Measurements from ENCODE around the gene PRPS1L1.

The PRPS1L1 gene

DNA sequence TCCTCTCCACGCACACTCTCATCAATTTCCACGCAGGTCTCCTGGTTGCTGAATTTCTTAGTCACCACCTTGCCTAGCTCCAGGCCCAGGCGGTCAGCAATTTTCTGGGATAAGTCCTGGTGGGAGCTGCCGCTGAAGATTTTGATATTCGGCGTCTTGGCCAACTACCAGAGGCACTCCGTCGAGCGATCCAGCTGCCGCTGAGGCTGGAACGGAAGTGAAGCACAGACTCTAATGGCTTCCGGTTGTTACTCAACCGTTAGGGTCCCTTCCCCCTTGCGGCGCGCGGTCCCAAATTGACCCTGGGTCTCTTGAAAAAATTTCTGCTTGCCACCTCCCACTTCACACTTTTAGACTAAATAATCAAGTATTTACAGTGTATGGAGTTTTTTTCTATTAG is at the start of gene PRPS1L1:
TSS of gene PRPS1L1 (minus strand) at position 219 of the 400 bp plus-strand sequence.
- DNase-seq (ENCODE audit: insufficient read length, low spot score) (no peak), FAIRE-seq (no peak)

DNA sequence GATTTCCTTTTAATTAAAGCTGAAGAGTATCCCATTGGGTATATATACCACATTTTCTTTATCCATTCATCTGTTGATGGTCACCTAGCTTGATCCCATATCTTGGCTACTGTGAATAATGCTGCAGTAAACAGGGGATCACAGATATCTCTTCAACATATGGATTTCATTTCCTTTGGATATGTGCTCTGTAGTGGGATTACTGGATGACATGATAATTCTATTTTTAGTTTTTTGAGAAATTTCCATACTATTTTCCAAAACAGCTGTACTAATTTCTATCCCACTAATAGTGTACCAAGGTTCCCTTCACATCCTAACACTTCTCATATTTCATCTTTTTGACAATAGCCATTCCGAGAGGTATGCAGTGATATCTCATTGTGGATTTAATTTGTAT is 48.8 kb upstream of the PRPS1L1 start:
- FAIRE-seq: no peak
- DNase-seq (ENCODE audit: insufficient read length, low spot score): no peak

DNA sequence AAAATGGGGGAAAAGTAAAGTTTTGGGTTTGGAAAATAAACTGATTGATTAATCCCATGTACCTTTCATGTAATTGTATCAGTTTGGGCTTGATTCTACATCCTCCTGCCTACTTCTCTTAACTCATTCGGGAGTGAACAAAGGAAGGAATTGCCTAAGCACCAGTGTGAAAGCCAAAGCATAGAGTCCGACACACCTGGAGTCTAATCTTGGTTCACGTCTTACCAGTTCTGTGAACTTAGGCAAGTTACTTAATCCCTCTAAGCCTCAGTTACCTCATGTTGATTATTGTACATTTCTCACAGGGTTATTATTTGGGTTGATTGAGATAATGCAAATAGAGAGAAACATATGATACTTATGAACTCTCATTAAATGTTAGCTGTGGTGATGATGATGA is 41.1 kb upstream of the PRPS1L1 start:
- FAIRE-seq (no peak), DNase-seq (ENCODE audit: insufficient read length, low spot score) (no peak)

DNA sequence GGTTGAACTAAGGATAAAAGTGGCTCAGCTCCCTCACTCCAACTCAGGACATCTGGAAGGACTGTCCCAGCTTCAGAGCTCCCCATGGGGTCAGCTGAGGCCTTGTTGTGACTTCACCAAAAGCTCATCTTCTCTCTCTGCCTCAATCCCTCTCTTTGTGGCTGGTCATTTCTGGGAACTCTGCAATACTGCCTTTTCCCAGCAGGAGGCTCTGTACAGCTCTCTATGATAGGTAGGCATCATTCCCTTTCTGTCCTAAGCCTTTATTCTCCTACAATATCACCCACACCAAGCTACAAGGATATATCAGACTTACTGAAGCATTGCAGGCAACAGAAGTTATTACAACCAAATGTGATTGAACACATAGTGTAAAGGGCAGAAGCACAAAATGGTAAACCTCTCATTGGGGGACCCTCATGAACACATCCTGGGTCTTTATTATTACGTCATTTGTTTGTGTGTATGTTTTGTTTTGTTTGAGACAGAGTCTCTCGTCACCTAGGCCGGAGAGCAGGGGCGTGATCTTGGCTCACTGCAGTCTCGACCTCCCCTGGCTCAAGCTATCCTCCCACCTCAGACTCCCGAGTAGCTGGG is 36.7 kb upstream of the PRPS1L1 start:
- FAIRE-seq: peak; percentile 76

DNA sequence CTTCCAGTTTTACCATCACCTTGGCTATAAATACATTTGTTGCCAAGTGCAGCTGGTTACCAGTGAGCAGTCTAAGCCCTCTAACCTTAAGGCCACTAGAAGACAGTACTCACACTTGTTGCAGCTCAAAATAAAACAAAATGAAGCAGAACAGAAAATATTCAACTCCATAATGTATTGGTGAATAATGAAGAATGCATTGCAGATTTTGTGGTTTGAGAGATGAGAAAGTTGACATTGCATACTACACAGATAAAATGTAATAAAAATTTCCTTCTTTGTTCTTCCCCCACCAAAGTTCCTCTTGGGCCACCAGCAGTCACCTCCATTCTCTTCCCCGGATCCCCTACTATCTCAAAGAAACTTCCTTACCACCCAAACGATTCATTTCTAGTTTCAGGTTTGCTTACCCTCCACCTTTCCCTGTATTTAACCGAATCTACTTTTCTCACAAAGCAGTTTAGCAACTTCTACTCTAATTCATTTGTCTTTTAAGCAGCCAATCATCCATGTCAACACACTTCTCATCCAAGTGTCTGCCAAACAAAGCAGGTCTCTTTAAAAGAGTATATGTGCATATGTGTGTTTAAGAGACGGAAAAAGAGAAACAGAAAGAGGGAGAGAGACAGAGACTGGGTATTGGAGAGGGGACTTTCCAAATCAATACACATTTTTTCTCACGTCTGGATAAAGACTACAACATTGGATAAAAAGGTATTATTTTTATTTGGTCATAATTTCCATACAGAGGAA is 35.7 kb upstream of the PRPS1L1 start:
- DNase-seq (ENCODE audit: insufficient read length, low spot score) (no peak), FAIRE-seq (no peak)

More for the DNA sequence above, 36.7 kb upstream of the PRPS1L1 start:
- DNase-seq (ENCODE audit: insufficient read length, low spot score): no peak

DNA sequence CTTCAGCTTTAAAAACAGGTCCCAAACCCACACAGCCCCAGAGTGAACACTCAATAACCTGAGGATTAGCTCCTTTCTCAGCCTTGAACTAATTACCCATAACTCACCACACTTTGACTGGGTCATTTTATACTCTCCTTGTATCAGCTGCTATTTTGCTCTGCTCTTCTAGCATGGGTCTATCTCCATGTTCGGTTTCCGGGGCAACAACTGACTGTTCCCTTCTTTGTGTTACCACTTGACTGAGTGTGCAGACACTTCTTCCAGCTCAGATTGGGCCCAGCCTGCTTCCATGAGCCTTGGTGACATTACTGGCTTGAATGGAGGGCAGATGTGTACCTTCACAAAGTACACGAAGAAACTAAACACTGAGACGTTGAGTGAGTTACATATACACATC is 31.5 kb upstream of the PRPS1L1 start:
- DNase-seq (ENCODE audit: insufficient read length, low spot score) (no peak), FAIRE-seq (no peak)

DNA sequence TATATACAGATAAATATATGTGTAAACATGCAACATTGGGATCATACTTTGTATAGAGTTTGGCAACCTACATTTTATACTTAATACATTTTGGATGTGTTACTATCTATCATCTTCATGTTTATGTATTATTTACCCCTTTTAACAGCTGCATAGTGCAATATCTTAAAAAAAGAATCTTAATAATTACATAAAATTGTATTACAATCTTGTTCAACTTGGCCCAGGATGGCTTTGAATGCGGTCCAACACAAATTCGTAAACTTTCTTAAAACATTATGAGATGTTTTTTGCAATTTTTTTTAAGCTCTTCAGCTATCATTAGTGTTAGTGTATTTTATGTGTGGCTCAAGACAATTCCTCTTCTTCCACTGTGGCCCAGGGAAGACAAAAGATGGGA is 26.3 kb upstream of the PRPS1L1 start:
- no peak for DNase-seq (ENCODE audit: insufficient read length, low spot score)

DNA sequence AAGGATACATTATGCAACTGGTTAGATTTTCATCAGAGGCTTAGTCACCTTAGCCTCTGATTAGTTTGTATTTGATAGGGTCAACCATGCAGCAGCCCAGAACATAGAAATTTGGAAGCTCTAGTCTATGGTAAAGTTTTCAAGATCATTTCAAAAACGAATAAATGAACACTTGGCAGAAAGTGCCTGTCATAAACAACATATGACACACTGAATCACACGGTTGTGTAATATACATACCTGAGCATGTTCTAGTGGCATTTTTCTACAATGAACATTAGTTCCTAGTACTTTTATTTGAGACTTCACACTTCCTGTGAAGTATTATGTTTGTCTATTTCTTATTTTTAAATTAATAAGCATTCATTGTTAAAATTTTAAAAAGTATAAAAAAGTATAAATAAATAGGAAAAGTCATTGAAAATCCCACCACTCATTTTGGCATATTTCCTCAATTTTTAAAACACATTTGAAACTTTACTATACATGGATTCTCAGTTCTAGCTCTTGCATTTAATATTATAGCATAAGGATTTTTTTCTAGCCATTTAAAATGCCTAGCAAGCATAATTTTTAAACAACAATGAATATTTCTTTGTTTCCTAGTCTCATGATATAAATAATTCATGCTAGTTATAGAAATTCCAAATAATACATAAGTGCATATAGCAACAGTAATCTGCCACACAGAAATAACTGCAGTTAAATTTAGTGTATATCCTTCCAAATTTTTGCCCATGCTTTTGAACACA is 25.7 kb upstream of the PRPS1L1 start:
- no peak for DNase-seq (ENCODE audit: insufficient read length, low spot score)

More for the DNA sequence above, 26.3 kb upstream of the PRPS1L1 start:
- FAIRE-seq: no peak

DNA sequence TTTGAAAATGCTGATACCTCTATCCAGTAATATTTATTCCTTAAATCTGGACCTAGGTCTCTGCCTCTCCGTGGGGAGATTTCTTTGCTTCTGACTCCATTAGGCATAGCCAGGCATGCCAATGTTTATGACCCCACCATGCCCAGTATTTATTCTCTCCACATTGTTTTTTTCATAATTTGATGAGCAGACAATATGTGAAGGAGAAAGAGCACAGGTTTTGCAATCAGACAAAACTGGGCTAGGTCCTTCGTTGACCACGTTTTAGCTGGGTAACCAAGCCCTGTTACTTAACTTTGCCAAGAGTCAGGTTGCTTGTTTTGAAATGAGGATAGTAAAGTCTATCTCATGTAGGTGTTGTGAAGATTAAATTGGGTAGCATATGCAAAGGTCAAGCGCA is 21.6 kb upstream of the PRPS1L1 start:
- DNase-seq (ENCODE audit: insufficient read length, low spot score): no peak
- FAIRE-seq: no peak

More for the DNA sequence above, 25.7 kb upstream of the PRPS1L1 start:
- no peak for FAIRE-seq

DNA sequence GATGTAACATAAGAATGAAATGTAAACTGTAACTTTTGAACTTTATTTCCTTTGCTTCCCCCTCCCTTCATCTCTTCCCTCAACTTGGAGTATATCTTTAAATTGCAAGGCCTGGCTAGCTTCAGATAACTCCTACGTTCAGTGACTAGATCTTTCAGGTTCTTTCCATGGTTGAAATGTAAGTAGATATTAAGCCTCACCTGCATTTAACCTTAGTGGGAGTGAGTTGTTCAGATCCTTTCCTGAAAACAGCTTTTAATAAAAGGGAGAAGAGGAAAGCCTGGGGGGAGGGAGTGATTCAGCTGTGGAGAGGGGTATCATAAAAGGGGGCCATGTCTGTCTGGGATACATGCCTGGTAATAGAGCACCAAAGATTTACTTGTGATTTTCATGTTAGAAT is 19.0 kb upstream of the PRPS1L1 start:
- FAIRE-seq: no peak
- DNase-seq (ENCODE audit: insufficient read length, low spot score): no peak

DNA sequence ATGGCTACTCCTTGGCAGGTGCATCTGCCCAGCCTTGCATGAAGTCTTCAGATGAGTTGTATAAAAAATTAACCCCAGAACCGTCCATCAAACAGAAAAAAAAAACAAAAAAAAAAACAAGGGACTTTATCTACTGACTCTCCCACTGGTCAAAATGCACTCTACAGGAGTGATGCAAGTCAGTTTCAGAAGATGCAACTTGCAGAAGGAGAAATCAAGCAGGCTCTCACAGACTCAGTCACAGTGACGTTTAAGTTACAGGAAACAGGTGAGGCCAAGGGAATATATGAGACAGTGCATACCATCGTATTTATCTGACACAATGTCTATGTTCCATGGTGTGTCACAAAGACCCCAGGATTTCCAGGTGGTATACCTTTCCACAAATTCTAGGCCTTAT is 17.5 kb upstream of the PRPS1L1 start:
- no peak for DNase-seq (ENCODE audit: insufficient read length, low spot score)
- FAIRE-seq: no peak

DNA sequence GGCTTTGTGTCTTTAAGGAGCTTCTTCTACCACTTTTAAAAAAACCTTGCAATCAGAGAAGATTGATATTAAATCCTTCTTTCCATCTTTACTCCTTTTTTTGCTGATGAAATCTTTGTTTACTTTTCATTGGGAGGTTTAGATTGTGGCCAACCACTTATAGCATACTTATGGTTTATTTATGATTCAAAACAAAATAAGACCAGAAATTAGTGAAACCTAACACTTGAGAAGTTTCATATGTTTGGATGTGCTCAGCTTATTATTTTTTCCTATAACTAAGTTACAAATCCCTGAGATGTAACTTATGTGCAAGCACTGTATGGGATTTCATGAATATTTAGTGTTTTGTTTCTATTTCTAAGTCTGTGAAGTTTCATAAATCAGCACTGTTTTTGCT is 13.5 kb upstream of the PRPS1L1 start:
- DNase-seq (ENCODE audit: insufficient read length, low spot score) (no peak), FAIRE-seq (no peak)

DNA sequence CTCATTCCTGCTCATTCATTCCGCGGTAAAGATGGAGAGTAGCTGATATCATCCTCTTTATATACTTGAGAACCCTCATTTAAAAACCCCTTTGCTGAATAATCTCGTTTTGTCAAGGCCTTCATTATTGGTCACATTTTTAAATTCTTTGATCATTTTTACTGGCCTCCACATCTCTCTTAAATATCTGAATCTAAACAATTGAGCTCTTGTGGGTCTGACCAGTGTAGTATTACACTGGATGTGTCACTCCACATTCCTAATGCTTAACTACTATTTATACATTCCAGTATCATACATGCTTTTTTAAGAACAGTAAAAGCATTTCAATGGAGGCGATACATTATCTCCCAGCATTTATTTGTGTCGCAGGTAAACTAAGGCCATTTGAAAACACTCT is 12.6 kb upstream of the PRPS1L1 start:
- FAIRE-seq: no peak

DNA sequence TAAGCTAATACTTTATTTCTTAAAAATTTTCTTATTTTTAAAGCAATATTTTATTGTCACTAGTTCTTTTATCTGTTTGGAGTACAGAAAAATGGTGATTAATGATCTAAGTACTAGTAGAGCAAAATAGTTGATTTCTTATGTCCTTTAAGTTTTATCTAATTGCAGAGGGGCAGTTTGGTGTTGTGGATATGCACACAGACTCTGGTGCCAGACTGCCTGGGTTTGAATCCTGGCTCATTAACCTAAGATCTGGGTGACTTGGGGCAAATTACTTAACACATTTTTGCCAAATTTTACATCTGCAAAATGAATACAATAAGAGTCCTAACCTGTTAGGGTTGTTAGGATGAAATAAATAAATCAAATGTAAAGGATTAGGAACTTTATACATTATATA is 10.7 kb upstream of the PRPS1L1 start:
- DNase-seq (ENCODE audit: insufficient read length, low spot score): no peak
- no peak for FAIRE-seq

More for the DNA sequence above, 12.6 kb upstream of the PRPS1L1 start:
- no peak for DNase-seq (ENCODE audit: insufficient read length, low spot score)

DNA sequence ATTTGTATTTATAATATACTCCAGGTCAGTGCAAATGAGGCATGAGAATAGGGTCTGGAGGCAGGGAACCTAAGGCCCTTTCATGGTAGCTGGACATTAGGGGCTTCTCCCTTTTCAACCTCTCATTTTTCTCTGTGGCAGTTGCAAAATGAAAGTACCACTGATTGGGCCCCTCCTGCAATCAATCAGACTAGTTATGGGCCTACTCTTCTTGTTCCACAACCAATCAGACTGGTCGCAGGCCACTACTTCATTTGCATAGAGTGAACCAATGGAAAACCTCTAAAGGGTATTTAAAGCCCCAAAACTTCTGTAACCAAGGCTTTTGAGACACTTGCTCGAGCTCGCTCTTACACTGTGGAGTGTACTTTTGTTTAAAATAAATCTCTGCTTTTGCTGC is 10.0 kb upstream of the PRPS1L1 start:
- FAIRE-seq: no peak
- no peak for DNase-seq (ENCODE audit: insufficient read length, low spot score)

DNA sequence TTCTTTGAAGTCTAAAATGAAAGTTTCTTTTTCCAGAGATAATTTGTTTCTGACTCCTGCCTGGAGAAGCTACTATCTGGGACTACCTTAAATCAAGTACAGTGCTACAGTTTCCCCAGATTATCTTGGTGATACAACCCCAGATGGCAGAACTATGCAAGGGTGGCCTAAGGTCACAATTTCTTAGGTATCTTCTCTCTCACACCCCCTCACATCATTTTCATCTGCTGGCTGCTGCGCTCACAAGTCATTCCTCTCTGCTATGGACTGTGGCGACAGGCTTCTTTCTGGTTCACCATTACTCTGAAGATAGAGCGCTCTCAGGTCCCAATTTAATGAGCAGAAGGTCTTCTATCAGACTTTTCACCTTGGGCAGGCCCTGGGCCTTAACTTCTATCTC is 9.1 kb upstream of the PRPS1L1 start:
- no peak for FAIRE-seq
- no peak for DNase-seq (ENCODE audit: insufficient read length, low spot score)

DNA sequence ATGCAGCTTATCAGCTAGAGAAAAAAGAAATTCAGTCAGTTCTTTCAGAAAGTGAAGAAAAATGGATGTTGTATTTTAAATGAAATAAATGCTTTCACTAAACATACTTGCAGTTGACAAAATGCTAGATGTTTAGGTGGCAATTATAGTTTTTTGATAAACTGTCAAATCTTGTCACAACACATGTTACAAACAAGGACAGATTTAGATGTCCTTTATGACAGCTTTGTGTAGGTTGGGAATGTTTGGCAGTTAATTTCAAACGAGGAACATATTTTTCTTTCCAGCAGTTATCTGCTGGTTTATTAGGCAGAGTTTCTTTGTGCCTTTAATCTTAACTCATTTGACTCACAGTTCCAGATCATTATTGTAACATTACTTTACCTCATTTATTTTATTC is 3.1 kb upstream of the PRPS1L1 start:
- no peak for DNase-seq (ENCODE audit: insufficient read length, low spot score)
- no peak for FAIRE-seq

DNA sequence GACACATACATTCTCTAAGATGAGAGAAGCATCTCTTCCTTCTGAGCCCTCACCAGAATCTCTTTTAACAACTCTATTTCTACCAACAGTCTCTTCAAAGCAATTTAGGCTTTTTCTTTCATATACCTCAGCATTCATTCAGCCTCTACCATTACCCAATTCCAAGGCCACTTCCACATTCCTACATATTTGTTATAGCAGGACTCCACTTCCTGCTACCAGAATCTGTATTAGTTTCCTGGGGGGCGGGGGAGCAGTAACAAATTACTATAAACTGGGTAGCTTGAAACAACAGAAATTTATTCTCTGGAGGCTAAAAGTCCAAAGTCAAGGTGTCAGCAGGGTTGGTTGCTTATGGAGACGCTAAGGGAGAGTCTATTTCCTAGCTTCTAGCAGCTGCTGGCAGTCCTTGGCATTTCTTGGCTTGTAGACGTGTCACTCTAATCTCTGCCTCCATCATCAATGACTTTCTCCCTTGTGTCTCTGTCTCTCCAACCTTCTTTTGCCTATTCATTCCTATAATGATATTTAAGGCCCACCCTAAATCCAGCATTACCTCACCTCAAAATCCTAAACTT is 7.4 kb downstream of the PRPS1L1 start:
- DNase-seq (ENCODE audit: insufficient read length, low spot score): no peak
- no peak for FAIRE-seq

DNA sequence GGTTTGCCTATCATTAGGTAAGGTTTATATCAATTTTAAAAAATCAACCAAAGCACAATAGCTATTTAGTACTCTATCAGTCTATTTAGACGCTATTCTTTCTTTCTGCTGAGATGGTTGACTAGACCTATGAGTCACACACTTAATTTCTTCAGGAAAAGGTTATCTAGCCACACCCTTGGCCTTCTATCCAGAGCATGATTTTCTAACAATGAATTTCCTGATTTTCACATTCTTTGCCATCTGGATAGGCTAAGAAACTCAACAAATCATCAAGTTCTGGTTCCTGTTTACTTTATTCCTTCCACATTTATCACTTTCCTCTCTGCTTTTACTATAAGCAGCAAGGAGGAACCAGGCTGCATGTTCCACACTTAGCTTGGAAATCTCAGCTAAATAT is 8.1 kb downstream of the PRPS1L1 start:
- DNase-seq (ENCODE audit: insufficient read length, low spot score): no peak
- no peak for FAIRE-seq

DNA sequence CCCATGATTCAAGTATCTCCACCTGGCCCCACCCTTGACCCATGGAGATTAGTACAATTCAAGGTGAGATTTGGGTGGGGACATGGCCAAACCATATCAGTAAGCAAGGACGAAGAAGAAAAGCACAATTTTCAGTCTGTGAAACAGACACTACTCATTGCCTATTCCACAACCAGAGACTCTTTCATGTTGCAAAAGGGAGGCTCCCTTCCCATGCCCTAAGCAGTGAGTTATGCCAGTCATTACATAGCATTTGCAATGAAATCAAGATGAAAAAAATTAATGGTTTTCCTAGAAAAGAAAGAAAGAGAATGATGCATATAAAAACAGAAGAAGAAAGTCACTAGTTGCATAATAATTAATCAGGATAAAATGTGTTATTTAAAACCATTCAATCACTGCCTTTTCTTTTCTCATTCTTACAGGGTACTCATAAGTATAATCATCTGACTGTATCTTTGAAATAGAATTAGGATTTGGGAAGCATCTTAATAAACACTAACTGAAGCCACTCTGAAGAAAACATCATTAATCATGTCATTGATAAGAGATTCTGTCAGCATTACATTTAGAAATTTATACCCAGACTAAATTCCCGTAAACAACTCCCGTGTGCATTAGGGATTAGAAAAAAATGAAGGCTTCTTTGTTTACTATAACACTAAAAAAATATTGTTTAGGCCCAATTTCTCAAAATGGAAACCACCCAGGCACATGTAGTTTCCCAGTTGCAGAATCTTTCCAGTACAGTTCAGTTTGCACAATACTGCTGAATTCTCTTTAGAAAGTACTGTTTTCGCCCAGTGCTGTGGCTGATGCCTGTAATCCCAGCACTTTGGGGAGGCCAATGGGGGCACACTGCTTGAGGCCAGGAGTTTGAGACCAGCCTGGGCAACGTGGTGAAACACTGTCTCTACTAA is 9.1 kb downstream of the PRPS1L1 start:
- DNase-seq (ENCODE audit: insufficient read length, low spot score) (no peak), FAIRE-seq (no peak)

Data from GM19239 (cell line).